Measurements from ENCODE around the gene CUBN. TPM values are rescaled to one million over a fixed set of nuclear protein-coding genes. Genes with fewer than 3 reads are reported as not detected.

The CUBN gene
- total RNA-seq, 4 donors from 2014 or later = 0.37 to 1.5 (median 1.1) TPM

- Histone ChIP-seq H3K36me3 (no peaks in the 10 kb centered on the region), H3K9me3 (no peaks in the 10 kb centered on the region), H3K4me1 (no peaks in the 10 kb centered on the region), H3K27me3 (no peaks in the 10 kb centered on the region), H3K27ac (no peak overlapping the region), H3K4me3 (no peak overlapping the region)
- intact Hi-C loops (cut with DNase I; ENCODE audit: low total_unique reads) = no loop called here
- DNase-seq = no peak
- 92% methylated on average over 3 of the region's 3 CpGs; no CpG with 5 or more reads in 1 of the 2 donors for WGBS, 2 donors (ENCODE audit: low coverage in 1 of 2)
- no peak for TF ChIP-seq CTCF (IDR thresholded peaks at IDR 0.05)
- TF ChIP-seq POLR2A (IDR thresholded peaks at IDR 0.05) = no peak
- TF ChIP-seq POLR2AphosphoS5 (IDR thresholded peaks at IDR 0.05) = no peak
- no peak for TF ChIP-seq EP300 (IDR thresholded peaks at IDR 0.05; ENCODE audit: low read depth)
- in situ Hi-C loops (cut with MboI; ENCODE audit: low pct_ligation_motif_present in 1 of 4, low pct_unique_long_range_greater_than_20kb in 1 of 4, low sequenced_read_pairs in 3 of 4) = no loop called here
Observed at GRCh38 chr10:16923726-16924125, 205.9 kb downstream of the CUBN start.

GRCh38 chr10:16923309-16923708 is 206.3 kb downstream of the CUBN start:
- Histone ChIP-seq H3K36me3 (no peaks in the 10 kb centered on the region), H3K4me1 (no peaks in the 10 kb centered on the region), H3K9me3 (no peaks in the 10 kb centered on the region), H3K4me3 (no peak overlapping the region), H3K27me3 (no peaks in the 10 kb centered on the region), H3K27ac (no peak overlapping the region)
- intact Hi-C loops (cut with DNase I; ENCODE audit: low total_unique reads) = no loop called here
- 43 to 67% methylated on average over 2 of the region's 2 CpGs for WGBS, 2 donors (ENCODE audit: low coverage in 1 of 2)
- no peak for TF ChIP-seq EP300 (IDR thresholded peaks at IDR 0.05; ENCODE audit: low read depth)
- no peak for TF ChIP-seq POLR2AphosphoS5 (IDR thresholded peaks at IDR 0.05)
- TF ChIP-seq CTCF (IDR thresholded peaks at IDR 0.05) = no peak
- TF ChIP-seq POLR2A (IDR thresholded peaks at IDR 0.05) = no peak
- in situ Hi-C loops (cut with MboI; ENCODE audit: low pct_ligation_motif_present in 1 of 4, low pct_unique_long_range_greater_than_20kb in 1 of 4, low sequenced_read_pairs in 3 of 4) = no loop called here
- no peak for DNase-seq

GRCh38 chr10:16919121-16919982 is 210.3 kb downstream of the CUBN start:
- Histone ChIP-seq H3K9me3 (no peaks in the 10 kb centered on the region), H3K4me1 (no peaks in the 10 kb centered on the region), H3K27ac (no peak overlapping the region), H3K27me3 (no peaks in the 10 kb centered on the region), H3K36me3 (no peaks in the 10 kb centered on the region), H3K4me3 (no peak overlapping the region)
- 66% methylated on average over 8 to 9 of the region's 9 CpGs for WGBS, 2 donors (ENCODE audit: low coverage in 1 of 2)
- no peak for TF ChIP-seq EP300 (IDR thresholded peaks at IDR 0.05; ENCODE audit: low read depth)
- no peak for TF ChIP-seq POLR2AphosphoS5 (IDR thresholded peaks at IDR 0.05)
- no peak for TF ChIP-seq POLR2A (IDR thresholded peaks at IDR 0.05)
- no peak for TF ChIP-seq CTCF (IDR thresholded peaks at IDR 0.05)
- no peak for DNase-seq
- in situ Hi-C loops (cut with MboI; ENCODE audit: low pct_ligation_motif_present in 1 of 4, low pct_unique_long_range_greater_than_20kb in 1 of 4, low sequenced_read_pairs in 3 of 4) = no loop called here
- intact Hi-C loops (cut with DNase I; ENCODE audit: low total_unique reads) = no loop called here

GRCh38 chr10:16916496-16916895 is 213.1 kb downstream of the CUBN start:
- intact Hi-C loops (cut with DNase I; ENCODE audit: low total_unique reads) = no loop called here
- in situ Hi-C loops (cut with MboI; ENCODE audit: low pct_ligation_motif_present in 1 of 4, low pct_unique_long_range_greater_than_20kb in 1 of 4, low sequenced_read_pairs in 3 of 4) = no loop called here
- no peak for DNase-seq

More at GRCh38 chr10:16916496-16916895, 213.1 kb downstream of the CUBN start:
- no peak for TF ChIP-seq POLR2A (IDR thresholded peaks at IDR 0.05)
- TF ChIP-seq POLR2AphosphoS5 (IDR thresholded peaks at IDR 0.05) = no peak
- TF ChIP-seq CTCF (IDR thresholded peaks at IDR 0.05) = no peak
- no peak for TF ChIP-seq EP300 (IDR thresholded peaks at IDR 0.05; ENCODE audit: low read depth)
- 95 to 98% methylated on average over 5 to 6 of the region's 6 CpGs for WGBS, 2 donors (ENCODE audit: low coverage in 1 of 2)
- H3K36me3 ChIP-seq = no peaks in the 10 kb centered on the region
- H3K9me3 ChIP-seq = no peaks in the 10 kb centered on the region
- H3K27ac ChIP-seq = no peak overlapping the region
- no peak overlapping the region for H3K4me3 ChIP-seq
- no peaks in the 10 kb centered on the region for H3K27me3 ChIP-seq
- H3K4me1 ChIP-seq = no peaks in the 10 kb centered on the region

All from transverse colon (tissue), 4 donors.